Measurements from ENCODE around the gene DNAL4. TPM values are rescaled to one million over a fixed set of nuclear protein-coding genes. Genes with fewer than 3 reads are reported as not detected.

DNAL4 gene
- total RNA-seq, 1 donor from 2014 or later, result 10.0 TPM

DNA sequence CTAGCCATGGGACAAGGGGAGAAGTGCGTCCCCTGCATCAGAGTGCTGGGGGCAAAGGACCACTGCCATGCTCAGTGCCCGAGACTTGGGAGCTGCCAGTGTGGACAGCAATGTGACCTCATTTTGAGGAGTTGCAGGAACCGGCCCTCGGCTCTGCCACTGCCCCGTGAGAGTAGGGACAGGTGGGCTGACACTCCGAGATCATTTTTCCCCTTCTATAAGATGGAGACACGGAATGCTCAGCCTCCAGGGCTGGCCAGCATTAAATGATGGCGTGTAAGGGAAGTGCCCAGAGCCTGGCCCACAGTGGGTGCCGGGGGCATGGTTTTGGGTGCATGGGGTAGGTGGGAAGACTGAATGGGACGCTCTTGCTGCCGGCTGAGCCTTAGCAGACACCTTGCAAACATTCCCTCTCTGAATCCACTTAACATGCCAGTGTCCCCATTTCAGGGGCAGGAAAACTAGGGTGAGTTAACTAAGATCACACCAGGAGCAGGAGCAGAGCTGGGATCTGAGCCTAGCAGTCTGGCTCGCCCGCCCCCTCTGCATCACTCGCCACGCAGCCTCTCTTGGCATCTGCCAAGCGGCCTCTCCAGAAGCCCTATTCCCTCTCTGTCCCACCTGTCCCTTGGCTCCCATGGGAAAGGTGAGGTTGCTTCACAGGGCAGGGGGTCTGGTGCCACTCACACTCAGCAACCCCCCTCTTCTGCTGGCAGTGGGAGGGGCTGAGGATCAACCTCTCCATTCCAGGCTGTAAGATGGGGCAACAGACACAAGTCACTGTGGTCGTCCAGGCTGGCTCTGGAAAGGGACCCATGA is 36.3 kb upstream of the DNAL4 start:
- TF ChIP-seq, protein P1, sequence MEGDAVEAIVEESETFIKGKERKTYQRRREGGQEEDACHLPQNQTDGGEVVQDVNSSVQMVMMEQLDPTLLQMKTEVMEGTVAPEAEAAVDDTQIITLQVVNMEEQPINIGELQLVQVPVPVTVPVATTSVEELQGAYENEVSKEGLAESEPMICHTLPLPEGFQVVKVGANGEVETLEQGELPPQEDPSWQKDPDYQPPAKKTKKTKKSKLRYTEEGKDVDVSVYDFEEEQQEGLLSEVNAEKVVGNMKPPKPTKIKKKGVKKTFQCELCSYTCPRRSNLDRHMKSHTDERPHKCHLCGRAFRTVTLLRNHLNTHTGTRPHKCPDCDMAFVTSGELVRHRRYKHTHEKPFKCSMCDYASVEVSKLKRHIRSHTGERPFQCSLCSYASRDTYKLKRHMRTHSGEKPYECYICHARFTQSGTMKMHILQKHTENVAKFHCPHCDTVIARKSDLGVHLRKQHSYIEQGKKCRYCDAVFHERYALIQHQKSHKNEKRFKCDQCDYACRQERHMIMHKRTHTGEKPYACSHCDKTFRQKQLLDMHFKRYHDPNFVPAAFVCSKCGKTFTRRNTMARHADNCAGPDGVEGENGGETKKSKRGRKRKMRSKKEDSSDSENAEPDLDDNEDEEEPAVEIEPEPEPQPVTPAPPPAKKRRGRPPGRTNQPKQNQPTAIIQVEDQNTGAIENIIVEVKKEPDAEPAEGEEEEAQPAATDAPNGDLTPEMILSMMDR (IDR thresholded peaks at IDR 0.05; ENCODE audit: borderline replicate concordance), result no peak
- Histone ChIP-seq H3K36me3 (peaks cover 3% of the 10 kb centered on the region), H3K4me1 (no peaks in the 10 kb centered on the region), H3K9me3 (replicated peaks) (no peaks in the 10 kb centered on the region), H3K27me3 (ENCODE audit: low read depth) (no peaks in the 10 kb centered on the region), H3K27ac (replicated peaks) (no peak overlapping the region), H3K4me3 (no peak overlapping the region)
- DNase-seq, result no peak
- intact Hi-C loops (cut with micrococcal nuclease), result no loop called here

GRCh38 chr22:38829485-38829884 is 35.5 kb upstream of the DNAL4 start:
- Histone ChIP-seq H3K36me3 (peaks cover 3% of the 10 kb centered on the region), H3K4me1 (no peaks in the 10 kb centered on the region), H3K27me3 (ENCODE audit: low read depth) (no peaks in the 10 kb centered on the region), H3K4me3 (no peak overlapping the region), H3K9me3 (replicated peaks) (no peaks in the 10 kb centered on the region), H3K27ac (replicated peaks) (no peak overlapping the region)
- intact Hi-C loops (cut with micrococcal nuclease), result no loop called here
- TF ChIP-seq, protein P1 (IDR thresholded peaks at IDR 0.05; ENCODE audit: borderline replicate concordance), result no peak
- no peak for DNase-seq

GRCh38 chr22:38828616-38829205 is 34.8 kb upstream of the DNAL4 start:
- intact Hi-C loops (cut with micrococcal nuclease), result no loop called here
- TF ChIP-seq, protein P1 (IDR thresholded peaks at IDR 0.05; ENCODE audit: borderline replicate concordance), result no peak

DNA sequence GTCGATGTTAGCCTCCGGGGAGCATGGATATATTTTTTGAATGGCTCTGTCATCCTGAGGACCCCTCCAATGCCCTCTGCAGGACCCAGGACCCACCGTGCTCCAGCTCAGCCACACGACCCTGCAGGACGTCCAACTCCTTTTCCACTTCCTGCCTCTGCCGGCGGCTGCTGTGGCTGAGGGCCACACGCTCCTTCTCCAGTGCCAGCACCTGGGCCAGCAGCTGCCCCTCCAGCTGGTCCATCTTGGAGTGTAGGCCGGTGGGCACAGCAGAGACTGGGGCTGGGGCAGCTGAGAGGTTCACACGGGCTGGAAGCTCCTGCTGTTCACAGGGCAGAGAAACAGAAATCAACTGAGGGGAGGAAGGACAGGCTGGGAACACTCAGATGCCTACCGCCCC is 34.2 kb upstream of the DNAL4 start:
- TF ChIP-seq, protein P1 (IDR thresholded peaks at IDR 0.05; ENCODE audit: borderline replicate concordance), result no peak

More at GRCh38 chr22:38828616-38829205, 34.8 kb upstream of the DNAL4 start:
- DNase-seq, result no peak
- H3K9me3 ChIP-seq (replicated peaks), result no peaks in the 10 kb centered on the region
- H3K4me3 ChIP-seq, result no peak overlapping the region
- no peaks in the 10 kb centered on the region for H3K4me1 ChIP-seq
- H3K27ac ChIP-seq (replicated peaks), result no peak overlapping the region
- peaks cover 3% of the 10 kb centered on the region for H3K36me3 ChIP-seq
- no peaks in the 10 kb centered on the region for H3K27me3 ChIP-seq (ENCODE audit: low read depth)

GRCh38 chr22:38827510-38827909 is 33.6 kb upstream of the DNAL4 start:
- Histone ChIP-seq H3K36me3 (peaks cover 3% of the 10 kb centered on the region), H3K9me3 (replicated peaks) (no peaks in the 10 kb centered on the region), H3K27ac (replicated peaks) (no peak overlapping the region), H3K4me3 (no peak overlapping the region), H3K4me1 (no peaks in the 10 kb centered on the region), H3K27me3 (ENCODE audit: low read depth) (no peaks in the 10 kb centered on the region)
- TF ChIP-seq, protein P1 (IDR thresholded peaks at IDR 0.05; ENCODE audit: borderline replicate concordance), result no peak
- intact Hi-C loops (cut with micrococcal nuclease), result no loop called here
- no peak for DNase-seq

More for the DNA sequence above, 34.2 kb upstream of the DNAL4 start:
- no peak overlapping the region for H3K4me3 ChIP-seq
- no peaks in the 10 kb centered on the region for H3K4me1 ChIP-seq
- no peaks in the 10 kb centered on the region for H3K27me3 ChIP-seq (ENCODE audit: low read depth)
- H3K36me3 ChIP-seq, result peaks cover 3% of the 10 kb centered on the region
- DNase-seq, result no peak
- H3K9me3 ChIP-seq (replicated peaks), result no peaks in the 10 kb centered on the region
- intact Hi-C loops (cut with micrococcal nuclease), result no loop called here
- H3K27ac ChIP-seq (replicated peaks), result no peak overlapping the region
